GM12891 (cell line): ENCODE results near the gene DYNC1LI1.

Source experiments
- POLR2A ChIP-seq: IDR thresholded peaks from 2 replicates; pipeline ENCODE4 v1.6.1; 2011; ENCODE audit warnings: low read depth, low read length, control low read depth
- POLR2AphosphoS5 ChIP-seq: IDR thresholded peaks from 2 replicates; pipeline ENCODE4 v1.6.1; 2011; ENCODE audit warnings: low read depth, low read length, control low read depth
- POU2F2 ChIP-seq: IDR thresholded peaks from 2 replicates; pipeline ENCODE4 v1.6.1; 2011; ENCODE audit warnings: low read depth, mild to moderate bottlenecking, control low read depth, low read length, moderate library complexity
- SPI1 ChIP-seq: IDR thresholded peaks from 2 replicates; pipeline ENCODE4 v1.6.1; 2011; ENCODE audit warnings: low read depth, low read length, control low read depth
- TAF1 ChIP-seq: IDR thresholded peaks from 2 replicates; pipeline ENCODE4 v1.6.1; 2011; ENCODE audit warnings: low read depth, low read length, control low read depth

GRCh38 chr3:32596909-32597369 is 26.3 kb upstream of the DYNC1LI1 start:
- TF ChIP-seq POLR2A (no peak), TAF1 (no peak), POLR2AphosphoS5 (no peak), SPI1 (no peak), POU2F2 (no peak)
